ENCODE results near the gene CACNG5.

DNA sequence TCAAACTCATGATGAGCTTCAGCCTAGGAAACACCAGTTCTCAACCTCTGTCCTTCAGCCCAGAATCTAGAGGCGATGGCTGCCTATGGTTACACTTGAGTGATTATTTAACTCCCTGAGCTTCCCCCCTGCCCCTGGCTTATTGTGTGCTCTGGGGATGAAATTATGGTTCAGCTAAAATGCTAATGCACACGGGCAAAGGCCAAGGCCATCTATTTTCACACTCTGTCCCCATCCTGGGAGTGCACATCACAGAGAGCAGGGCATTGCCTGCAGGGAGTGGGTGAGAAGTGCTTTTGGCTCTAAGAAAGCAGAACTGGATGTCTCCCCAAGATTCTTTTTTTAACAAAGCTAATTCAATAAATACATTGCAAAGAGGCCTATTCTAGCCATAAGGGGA lies 21.6 kb upstream of the CACNG5 start:
- TF ChIP-seq, protein P1, sequence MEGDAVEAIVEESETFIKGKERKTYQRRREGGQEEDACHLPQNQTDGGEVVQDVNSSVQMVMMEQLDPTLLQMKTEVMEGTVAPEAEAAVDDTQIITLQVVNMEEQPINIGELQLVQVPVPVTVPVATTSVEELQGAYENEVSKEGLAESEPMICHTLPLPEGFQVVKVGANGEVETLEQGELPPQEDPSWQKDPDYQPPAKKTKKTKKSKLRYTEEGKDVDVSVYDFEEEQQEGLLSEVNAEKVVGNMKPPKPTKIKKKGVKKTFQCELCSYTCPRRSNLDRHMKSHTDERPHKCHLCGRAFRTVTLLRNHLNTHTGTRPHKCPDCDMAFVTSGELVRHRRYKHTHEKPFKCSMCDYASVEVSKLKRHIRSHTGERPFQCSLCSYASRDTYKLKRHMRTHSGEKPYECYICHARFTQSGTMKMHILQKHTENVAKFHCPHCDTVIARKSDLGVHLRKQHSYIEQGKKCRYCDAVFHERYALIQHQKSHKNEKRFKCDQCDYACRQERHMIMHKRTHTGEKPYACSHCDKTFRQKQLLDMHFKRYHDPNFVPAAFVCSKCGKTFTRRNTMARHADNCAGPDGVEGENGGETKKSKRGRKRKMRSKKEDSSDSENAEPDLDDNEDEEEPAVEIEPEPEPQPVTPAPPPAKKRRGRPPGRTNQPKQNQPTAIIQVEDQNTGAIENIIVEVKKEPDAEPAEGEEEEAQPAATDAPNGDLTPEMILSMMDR (IDR thresholded peaks at IDR 0.05; ENCODE audit: low read depth, low read length), result no peak
- no peak for TF ChIP-seq EZH2phosphoT487 (IDR thresholded peaks at IDR 0.05; ENCODE audit: low read depth)

Measured in OCI-LY3 (cell line).